ENCODE results near the gene SEC63.

The SEC63 gene

DNA sequence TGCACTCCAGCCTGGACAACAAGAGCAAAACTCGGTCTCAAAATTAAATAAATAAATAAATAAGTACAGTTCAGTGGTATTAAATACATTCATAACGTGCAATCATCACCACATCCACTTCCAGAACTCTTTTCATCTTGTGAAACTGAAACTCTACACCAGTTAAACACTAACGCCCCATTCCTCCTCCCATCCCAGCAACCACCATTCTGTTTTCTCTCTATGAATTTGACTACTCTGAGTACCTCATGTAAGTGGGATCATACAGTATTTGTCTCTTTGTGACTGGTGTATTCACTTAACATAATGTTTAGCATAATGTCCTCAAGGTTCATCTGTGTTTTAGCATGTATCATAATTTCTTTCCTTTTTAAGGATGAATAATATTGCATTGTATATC, 104.8 kb downstream of the SEC63 start:
- no peak for DNase-seq

- DNase-seq, result no peak
Observed at GRCh38 chr6:107849325-107849724, 108.7 kb downstream of the SEC63 start.

- peak; percentile 74 for DNase-seq
Observed at GRCh38 chr6:107847844-107848802, 109.9 kb downstream of the SEC63 start.

DNA sequence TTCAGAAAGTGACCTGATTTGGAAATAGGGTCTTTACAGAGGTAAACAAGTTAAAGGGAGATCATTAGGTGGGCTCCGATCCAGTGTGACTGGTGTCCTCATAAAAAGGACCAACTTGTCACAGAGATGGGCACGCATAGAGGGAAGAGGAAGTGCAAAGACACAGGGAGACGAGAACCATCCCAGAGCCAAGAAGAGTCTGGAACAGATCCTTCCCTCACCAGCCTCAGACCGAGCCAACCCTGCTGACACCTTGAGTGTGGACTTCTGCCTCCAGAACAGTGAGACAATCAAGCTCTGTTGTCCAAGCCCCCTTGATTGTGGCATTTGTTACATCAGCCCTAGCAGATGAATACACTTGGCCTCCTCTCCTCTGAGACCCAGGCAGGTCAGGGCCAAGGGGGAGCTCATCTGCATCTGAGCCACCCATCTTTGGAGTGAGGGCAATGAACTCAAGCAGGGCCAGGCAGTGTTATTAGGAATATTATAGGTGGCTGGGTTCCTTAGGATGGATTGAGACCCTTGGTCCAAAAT, 111.7 kb downstream of the SEC63 start:
- DNase-seq, result no peak

DNA sequence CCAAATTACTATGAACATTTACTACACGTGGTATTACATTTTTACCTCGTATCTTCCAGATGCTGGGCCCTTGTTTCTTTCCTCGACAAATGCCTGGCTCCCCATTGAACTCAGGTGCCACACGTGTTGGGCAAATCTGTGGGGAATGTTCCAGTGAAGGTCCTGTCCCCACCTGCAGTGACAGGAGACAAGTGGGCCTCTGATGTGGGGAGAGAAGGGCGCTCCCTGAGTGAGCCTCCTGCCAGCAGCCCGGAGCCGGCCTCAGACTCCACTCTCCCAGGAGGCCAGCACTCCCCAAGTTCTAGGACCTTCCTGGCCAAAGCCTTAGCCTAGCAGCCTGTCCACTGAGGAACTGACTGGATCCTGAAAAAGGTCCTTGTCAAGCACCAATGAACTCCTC, 112.2 kb downstream of the SEC63 start:
- no peak for DNase-seq

DNA sequence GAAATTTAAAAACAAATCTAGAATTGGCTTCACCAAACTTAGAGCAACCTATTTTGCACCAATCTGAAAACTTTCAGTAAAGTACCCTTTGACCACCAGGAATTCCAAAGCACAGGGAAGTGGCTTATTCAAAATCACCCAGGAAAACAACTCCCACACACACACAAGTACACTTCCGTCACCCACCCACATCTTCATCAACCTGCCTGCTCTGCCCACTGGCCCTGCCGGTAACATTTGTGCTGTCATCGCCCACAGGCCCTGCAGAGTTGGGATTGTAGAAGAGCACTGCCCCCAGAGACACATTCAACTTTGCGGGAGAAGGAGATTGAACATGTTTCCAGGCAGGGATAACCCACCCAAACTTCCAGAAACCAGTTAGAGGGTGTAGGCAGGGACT, 114.6 kb downstream of the SEC63 start:
- DNase-seq, result no peak

DNA sequence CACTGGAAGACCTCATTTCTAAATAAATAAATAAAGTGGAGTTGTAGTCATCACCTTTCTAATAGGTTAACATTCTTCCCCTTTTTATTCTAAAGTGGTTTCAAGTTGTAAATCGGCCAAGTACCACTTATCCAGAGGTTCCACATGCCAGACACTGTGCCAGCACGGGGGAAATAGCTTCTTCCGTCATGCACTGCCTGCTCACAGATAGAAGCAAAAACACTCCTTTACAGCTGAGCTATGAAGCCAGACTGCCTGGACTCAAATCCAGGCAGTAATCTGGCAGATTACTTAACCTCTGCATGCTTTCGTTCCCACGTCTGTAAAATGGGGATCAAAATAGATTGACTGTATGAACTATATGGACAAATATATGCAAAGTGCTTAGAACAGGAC, 116.7 kb downstream of the SEC63 start:
- DNase-seq, result no peak

DNA sequence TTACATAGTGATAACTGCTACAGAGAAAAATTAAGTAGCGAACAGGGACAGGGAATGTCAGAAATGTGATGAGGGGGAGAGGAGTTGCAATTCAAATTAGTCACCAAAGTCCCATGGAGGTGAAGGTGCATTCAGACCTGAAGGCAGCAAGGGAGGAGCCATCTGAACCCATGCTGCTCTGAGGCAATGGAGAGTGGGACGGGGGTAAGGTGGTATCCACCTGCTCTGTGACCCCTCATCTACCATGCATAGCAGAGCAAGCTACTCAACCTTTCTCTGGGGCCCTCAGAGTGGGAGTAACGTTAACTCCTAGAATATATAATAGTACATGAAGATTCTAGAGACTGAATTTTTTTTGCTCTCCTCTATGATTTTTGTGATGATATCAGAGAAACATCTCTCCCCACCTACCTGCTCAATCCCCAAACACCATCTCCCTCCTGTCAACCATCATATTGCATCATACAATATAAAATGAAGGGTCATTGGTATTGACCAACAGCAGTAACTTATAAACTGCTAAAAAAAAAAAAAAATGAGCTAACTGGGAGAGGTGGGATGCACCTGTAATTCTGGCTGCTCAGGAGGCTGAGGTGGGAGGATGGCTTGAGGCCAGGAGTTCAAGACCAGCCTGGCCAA, 117.3 kb downstream of the SEC63 start:
- DNase-seq, result no peak

DNA sequence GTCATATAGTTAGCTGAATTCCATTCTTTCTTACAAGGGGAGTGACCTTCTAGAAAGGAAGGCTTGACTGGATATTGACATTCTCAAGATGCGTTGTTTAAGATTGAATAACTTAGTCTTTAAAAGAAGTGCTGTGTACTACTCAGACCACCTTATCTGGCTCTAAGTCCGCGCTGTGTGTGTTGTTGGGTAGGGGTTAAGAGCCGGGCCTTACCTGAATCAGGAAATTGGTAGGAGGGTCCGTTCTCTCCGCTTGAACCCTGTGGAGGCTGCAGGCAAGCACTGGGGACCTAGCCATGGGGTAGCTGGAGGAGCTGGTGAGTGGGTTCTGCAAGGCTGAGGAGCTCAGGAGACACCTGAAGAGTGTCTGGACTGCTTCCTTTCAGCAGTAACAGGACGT, 124.9 kb downstream of the SEC63 start:
- no peak for DNase-seq

- DNase-seq, result no peak
Observed at GRCh38 chr6:107832151-107833056, 125.6 kb downstream of the SEC63 start.

DNA sequence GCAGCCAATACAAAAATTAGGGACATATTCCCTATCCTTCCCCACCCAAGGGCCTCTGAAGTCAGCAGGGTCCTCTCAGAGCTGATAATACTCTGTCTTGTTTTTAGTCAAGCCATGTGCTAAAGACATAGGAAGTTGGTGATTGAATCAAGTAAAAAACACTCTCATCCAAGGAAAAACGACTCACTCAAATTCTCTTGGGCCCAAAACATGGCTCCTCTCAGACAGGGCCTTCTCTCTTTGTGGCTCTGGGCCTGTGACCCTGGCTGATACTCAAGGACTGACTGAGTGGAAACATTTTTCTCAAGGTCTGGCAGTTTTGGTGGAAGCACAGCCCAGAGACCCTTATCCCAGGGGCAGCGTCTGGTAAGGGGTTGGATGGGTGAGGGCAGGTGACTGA, 127.9 kb downstream of the SEC63 start:
- no peak for DNase-seq

GRCh38 chr6:107827541-107827940, 130.5 kb downstream of the SEC63 start:
- no peak for DNase-seq

GRCh38 chr6:107823047-107823557, 134.9 kb downstream of the SEC63 start:
- DNase-seq, result peak; percentile 41

DNA sequence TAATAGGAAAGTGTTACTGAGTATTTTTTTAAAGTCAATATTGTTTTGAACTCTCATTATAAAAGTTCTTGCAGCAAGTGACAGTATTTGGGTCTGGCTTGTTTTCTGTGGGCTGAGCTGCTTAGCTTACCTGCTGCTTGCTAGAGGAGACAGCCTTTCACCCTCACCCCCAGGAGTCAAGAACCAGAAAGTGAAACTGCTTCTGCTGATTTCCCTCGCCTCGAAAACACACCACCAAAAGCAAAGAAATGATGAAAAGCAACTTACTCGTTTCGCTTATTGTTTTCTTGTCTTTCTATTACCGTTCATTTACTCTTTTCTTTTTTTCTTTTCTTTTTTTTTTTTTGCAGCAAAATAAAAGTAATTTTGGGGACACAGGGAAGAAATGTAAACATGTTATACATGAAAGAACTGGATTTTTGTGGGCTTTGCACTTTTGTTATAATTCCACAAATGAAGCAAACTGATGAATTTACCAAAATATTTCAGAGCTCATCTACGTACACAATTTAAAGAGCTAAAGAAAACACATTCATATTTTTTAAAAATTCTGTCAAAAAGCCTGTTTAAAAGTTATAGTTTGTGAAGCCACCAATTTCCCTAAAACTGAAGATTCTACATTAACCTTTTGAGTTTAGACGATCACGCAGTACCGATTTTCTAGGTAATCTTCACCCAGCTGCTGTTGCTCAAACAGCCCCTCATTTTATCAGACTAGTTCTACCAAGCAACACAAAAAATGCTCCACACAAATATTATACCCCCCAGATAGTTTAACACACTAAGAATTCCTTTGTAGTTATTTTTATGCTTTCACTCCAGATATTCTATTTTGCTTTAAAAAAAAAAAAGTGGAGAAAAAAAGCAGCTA, 135.6 kb downstream of the SEC63 start:
- DNase-seq, result peak; percentile 47

GRCh38 chr6:107821591-107821990, 136.4 kb downstream of the SEC63 start:
- DNase-seq, result no peak

DNA sequence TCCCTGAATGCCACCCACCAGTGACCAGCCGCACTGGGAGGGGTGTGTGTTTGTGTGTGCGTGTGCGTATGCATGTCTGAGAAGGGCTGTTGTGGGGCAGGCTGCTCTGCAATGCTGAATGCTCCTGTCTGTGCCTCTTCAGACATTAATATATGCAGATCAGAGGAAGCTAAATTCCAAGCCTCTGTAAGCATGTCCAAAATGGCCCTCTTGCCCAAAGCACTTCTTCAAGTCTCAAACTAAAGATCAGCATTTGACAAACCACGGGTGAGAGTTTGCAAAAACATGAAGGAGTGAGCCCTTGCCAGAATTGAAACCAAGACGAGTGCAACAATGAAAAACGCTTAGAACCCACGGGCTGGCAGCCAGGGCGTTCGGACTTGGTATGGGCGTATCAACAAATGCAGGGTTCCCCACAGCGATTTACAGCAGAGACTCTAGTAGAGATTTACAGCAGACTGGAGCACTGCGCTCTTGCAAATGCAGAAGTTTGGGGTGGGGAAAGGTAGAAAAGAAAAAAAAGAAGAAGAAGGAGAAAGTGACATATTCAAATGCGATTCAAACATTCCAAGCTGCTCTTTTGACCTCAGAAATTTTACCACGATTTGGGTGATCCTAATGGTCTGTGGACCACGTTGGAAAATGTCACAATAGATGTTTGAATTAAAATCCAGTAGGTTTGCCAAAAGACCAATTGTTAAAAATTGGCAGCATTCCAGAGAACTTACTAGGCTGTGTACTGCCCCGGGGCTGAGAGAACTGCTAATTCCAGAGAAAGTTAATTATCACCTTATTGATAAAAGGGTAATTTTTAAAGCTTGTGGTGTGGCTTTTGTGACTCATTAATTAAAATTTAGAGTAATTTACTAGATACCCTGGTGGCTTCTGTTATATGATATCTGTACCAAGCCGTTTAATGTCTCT, 137.4 kb downstream of the SEC63 start:
- DNase-seq, result peak; percentile 16

DNA sequence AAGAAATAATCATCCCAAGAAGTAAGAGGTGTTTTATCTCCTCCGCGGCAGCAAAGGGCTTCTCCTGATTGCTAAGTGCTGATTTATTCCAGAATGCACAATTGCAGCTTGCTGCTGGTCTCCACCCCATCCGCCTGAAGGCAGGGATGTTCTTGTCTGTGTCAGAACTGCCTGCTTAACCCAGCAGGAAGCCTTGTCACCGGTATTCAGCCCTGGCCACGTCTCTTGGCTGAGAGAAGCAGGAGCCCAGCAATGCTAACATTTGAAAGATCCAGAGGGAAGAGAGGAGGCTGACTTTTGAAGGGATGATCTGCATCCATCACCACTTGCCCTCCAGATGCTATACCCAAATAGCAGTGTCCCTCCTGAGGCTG, 138.1 kb downstream of the SEC63 start:
- DNase-seq, result peak; percentile 32

GRCh38 chr6:107819217-107819616, 138.8 kb downstream of the SEC63 start:
- DNase-seq, result no peak

- no peak for DNase-seq
Observed at GRCh38 chr6:107818272-107818671, 139.7 kb downstream of the SEC63 start.

- no peak for DNase-seq
Observed at GRCh38 chr6:107817784-107818183, 140.2 kb downstream of the SEC63 start.
